GM12878 (cell line): ENCODE measurements around the gene PTPN18. TPM values are rescaled to one million over a fixed set of nuclear protein-coding genes. Genes with fewer than 3 reads are reported as not detected.
A peak's percentile ranks its signal among the peaks of the same experiment; 100 is the strongest.

Experiments
- ATAC-seq: fragments of 200-7000 bp; cut with Tn5 transposase; 3 replicates; pipeline ENCODE4 v1.9.1; 2020; ENCODE audit warnings: mild to moderate bottlenecking, moderate library complexity
- BruUV-seq: library from RNA; stranded (reverse); fragments of 400-500 nt; replicated peaks from 2 replicates; lab custom pipeline; 2021; lab: Mats Ljungman, UMichigan
- CTCF ChIA-PET: fragments of 300-600 bp; sonication (Branson Sonifier 250); formaldehyde crosslinking; extraction: SDS; loops from one replicate; lab custom pipeline; 2021; ENCODE audit warnings: inconsistent platforms; lab: Yijun Ruan, JAX
- POLR2A ChIA-PET: fragments of 350-600 bp; formaldehyde crosslinking; extraction: SDS; loops from one replicate; lab custom pipeline; 2021; ENCODE audit warnings: inconsistent platforms; lab: Charles Lee
- RAD21 ChIA-PET: fragments of 300-600 bp; sonication (Branson Sonifier 250); formaldehyde crosslinking; loops from one replicate; lab custom pipeline; 2023; ENCODE audit warnings: antibody characterized with exemption; ENCODE audit not compliant: unreplicated experiment; lab: Charles Lee
- SMC1A ChIA-PET: fragments of 300-600 bp; sonication (Branson Sonifier 250); formaldehyde crosslinking; loops from one replicate; lab custom pipeline; 2023; ENCODE audit not compliant: unreplicated experiment, uncharacterized antibody; lab: Charles Lee
- DNase-seq: peaks from one replicate; pipeline ENCODE4 v3.0.0-alpha.2; 2011; ENCODE audit warnings: low read depth, low spot score
- FAIRE-seq: peaks from 3 replicates; lab custom pipeline; 2011; peaks lifted over from hg19 to GRCh38; lab: Jason Lieb, UNC
- H2AFZ ChIP-seq: 2 replicates; pipeline ENCODE4 v1.6.0; 2011; ENCODE audit warnings: low read depth, low read length, control low read depth; ENCODE audit not compliant: control insufficient read depth
- H3K27ac ChIP-seq: 2 replicates; pipeline ENCODE4 v1.5.1; 2011; ENCODE audit warnings: control low read depth; ENCODE audit not compliant: control insufficient read depth, insufficient read depth
- H3K27me3 ChIP-seq, 2 experiments: replicated peaks in 1 of 2; 2 replicates each; pipeline versions ENCODE4 v1.6.0 to v1.6.1; 2011; ENCODE audit warnings: low read length in 1 of 2; ENCODE audit not compliant: control insufficient read depth in 2 of 2, insufficient read depth in 2 of 2
- H3K36me3 ChIP-seq, 2 experiments: 2 replicates each; pipeline ENCODE4 v1.5.1; 2011; ENCODE audit warnings: low read length in 1 of 2; ENCODE audit not compliant: control insufficient read depth in 2 of 2, insufficient read depth in 2 of 2
- H3K4me1 ChIP-seq: 2 replicates; pipeline ENCODE4 v1.6.1; 2011; ENCODE audit warnings: mild to moderate bottlenecking, low read length, moderate library complexity, mixed read lengths; ENCODE audit not compliant: control insufficient read depth, insufficient read depth
- H3K4me2 ChIP-seq: 2 replicates; pipeline ENCODE4 v1.6.0; 2011; ENCODE audit warnings: control low read depth; ENCODE audit not compliant: control insufficient read depth, insufficient read depth
- H3K4me3 ChIP-seq: fragments of 200-600 bp; sonication (generic); 2 replicates; pipeline ENCODE4 v1.5.1; 2016
- H3K79me2 ChIP-seq: 2 replicates; pipeline ENCODE4 v1.6.0; 2011; ENCODE audit warnings: low read length; ENCODE audit not compliant: control insufficient read depth, insufficient read depth
- H3K9ac ChIP-seq: 2 replicates; pipeline ENCODE4 v1.8.0; 2011; ENCODE audit warnings: low read length, control low read depth, mixed read lengths; ENCODE audit not compliant: control insufficient read depth, insufficient read depth
- H3K9me3 ChIP-seq: replicated peaks from 3 replicates; pipeline ENCODE4 v1.5.1; 2011; ENCODE audit warnings: mild to moderate bottlenecking, low read length; ENCODE audit not compliant: control insufficient read depth, insufficient read depth
- H4K20me1 ChIP-seq: 2 replicates; pipeline ENCODE4 v1.6.0; 2011; ENCODE audit not compliant: control insufficient read depth, insufficient read depth
- BACH1 ChIP-seq: fragments of 450-650 bp; IDR thresholded peaks from 2 replicates; pipeline ENCODE4 v1.6.1; 2017; ENCODE audit warnings: mild to moderate bottlenecking, borderline replicate concordance
- BCL11A ChIP-seq: IDR thresholded peaks from 2 replicates; pipeline ENCODE4 v1.6.1; 2011; ENCODE audit warnings: low read depth, low read length
- BHLHE40 ChIP-seq, 2 experiments: fragments of 450-650 bp in 1 of 2; IDR thresholded peaks; 2 replicates each; pipeline ENCODE4 v1.6.1; 2011 to 2017; ENCODE audit warnings: low read depth in 2 of 2, borderline replicate concordance in 1 of 2, improper control_type of control experiment in 1 of 2, low read length in 1 of 2, mild to moderate bottlenecking in 1 of 2
- CHD1 ChIP-seq: IDR thresholded peaks from 2 replicates; pipeline ENCODE4 v1.6.1; 2012; ENCODE audit warnings: low read depth, low read length, improper control_type of control experiment
- E2F8 ChIP-seq: fragments of 450-650 bp; IDR thresholded peaks from 2 replicates; pipeline ENCODE4 v1.6.1; 2018; ENCODE audit warnings: mild to moderate bottlenecking, low read depth, moderate library complexity; ENCODE audit not compliant: partially characterized antibody
- MEF2B ChIP-seq: fragments of 450-650 bp; IDR thresholded peaks from 2 replicates; pipeline ENCODE4 v1.6.1; 2018; ENCODE audit warnings: mild to moderate bottlenecking, moderate library complexity; ENCODE audit not compliant: partially characterized antibody, poor library complexity, severe bottlenecking
- PKNOX1 ChIP-seq: fragments of 450-650 bp; IDR thresholded peaks from 2 replicates; pipeline ENCODE4 v1.6.1; 2016; ENCODE audit warnings: mild to moderate bottlenecking
- REST ChIP-seq: IDR thresholded peaks from 2 replicates; pipeline ENCODE4 v1.6.1; 2012; ENCODE audit warnings: mild to moderate bottlenecking, low read depth, low read length
- SMARCA5 ChIP-seq: fragments of 450-650 bp; IDR thresholded peaks from 2 replicates; pipeline ENCODE4 v1.6.1; 2017; ENCODE audit warnings: mild to moderate bottlenecking
- SMC3 ChIP-seq: IDR thresholded peaks from 2 replicates; pipeline ENCODE4 v1.6.1; 2011; ENCODE audit warnings: low read length, improper control_type of control experiment, borderline replicate concordance
- SUPT20H ChIP-seq: IDR thresholded peaks from 2 replicates; pipeline ENCODE4 v1.6.1; 2011; ENCODE audit warnings: low read depth, mild to moderate bottlenecking, low read length, moderate library complexity, borderline replicate concordance; ENCODE audit not compliant: control insufficient read depth
- TAF1 ChIP-seq: IDR thresholded peaks from 2 replicates; pipeline ENCODE4 v1.6.1; 2011; ENCODE audit warnings: mild to moderate bottlenecking, low read depth, low read length, borderline replicate concordance
- TARDBP ChIP-seq: IDR thresholded peaks from 2 replicates; pipeline ENCODE4 v1.6.1; 2016; ENCODE audit warnings: borderline replicate concordance
- YY1 ChIP-seq: IDR thresholded peaks from 2 replicates; pipeline ENCODE4 v1.6.1; 2011; ENCODE audit warnings: low read depth, mild to moderate bottlenecking, low read length
- WGBS: methylation state at CpG from one replicate; pipeline ENCODE4 v1.1.6; 2016; ENCODE audit warnings: low lambda C conversion rate; ENCODE audit not compliant: insufficient replicate concordance, insufficient coverage; ENCODE audit errors: missing lambda C conversion rate; 5-methylcytosine and 5-hydroxymethylcytosine counted together
- in situ Hi-C: fragments of 300-500 bp; cut with MboI; formaldehyde crosslinking; loops from 9 replicates; pipeline ENCODE4 v1.14.3; 2018; ENCODE audit warnings: mixed read lengths
- intact Hi-C: fragments of 100-400 bp; cut with micrococcal nuclease; formaldehyde crosslinking; loops from one replicate; pipeline ENCODE4 v1.14.2; 2022; ENCODE audit not compliant: unreplicated experiment
- polyA plus RNA-seq, 11 experiments: library from polyadenylated mRNA; depleted of rRNA in 4 of 11; unstranded in 6 of 11; stranded (reverse) in 5 of 11; fragments of >200 nt; fragmentation: Nextera tagmentation in 4 of 11; fragmentation: Illumina TruSeq in 1 of 11; extraction: Ambion mirVana in 4 of 11; extraction: Trizol in 1 of 11; gene quantifications; 1 replicate in 1 of 11; 2 replicates in 10 of 11; pipeline versions ENCODE4 v1.2.1 to v1.2.3, GENCODE V29; 2011 to 2016; ENCODE audit warnings: inconsistent platforms in 2 of 11, missing spikeins in 2 of 11, low read depth in 1 of 11
- total RNA-seq, 4 experiments: library from RNA; depleted of rRNA in 3 of 4; stranded (reverse); fragments of >200 nt in 3 of 4; fragmentation: Illumina TruSeq in 1 of 4; extraction: Trizol in 1 of 4; gene quantifications; 2 replicates each; pipeline versions ENCODE4 v1.2.1 to v1.2.3, GENCODE V29; 2013 to 2021

Gene PTPN18
- total and polyA plus RNA-seq, 10 of the 15 experiments (the other 5 are each of a cell fraction or from before 2014, with no cell fraction given): 14.8 to 89.9 (median 43.4) TPM

GRCh38 chr2:130375291-130376266 lies 19.7 kb downstream of the PTPN18 start:
- no peak for DNase-seq
- Histone ChIP-seq H3K27me3 (no peaks in the 10 kb centered on the region), H4K20me1 (no peaks in the 10 kb centered on the region), H2AFZ (no peak overlapping the region), H3K9ac (0 out of 2 replicates have a peak overlapping the region, but pooled peaks have one; percentile 5), H3K9me3 (no peaks in the 10 kb centered on the region), H3K4me3 (peak overlapping the region; percentile 35; the same call in 1 of the 2 replicates), H3K27ac (peak overlapping the region; percentile 79), H3K4me2 (peak overlapping the region; percentile 86), H3K36me3 (peaks cover 0 to 8% of the 10 kb centered on the region in 2 experiments; a peak in 2 of 4 replicates), H3K79me2 (peaks cover 50% of the 10 kb centered on the region), H3K4me1 (peaks cover 52% of the 10 kb centered on the region)
- no TSS peak for BruUV-seq
- CTCF ChIA-PET: interaction anchor here (0.8 to 1.9 kb wide), 5 partner anchors 9 to 42 kb away, joined by 3 to 6 read pairs (median 4); a partner anchor contains a TSS
- in situ Hi-C loops: no loop called here
- intact Hi-C loops: loop anchor here (1.0 to 10.0 kb wide), 2 partner anchors 33 to 49 kb away; partner anchors contain the start of gene IMP4
- WGBS: 94% methylated on average over 19 of the region's 19 CpGs
- SMC1A ChIA-PET: interaction anchor here (0.8 to 4.4 kb wide), 4 partner anchors 10 to 39 kb away, joined by 3 to 25 read pairs (median 5); partner anchors contain the start of gene IMP4
- RAD21 ChIA-PET: interaction anchor here (1.0 to 4.1 kb wide), 2 partner anchors 20 to 33 kb away, joined by 3 to 23 read pairs; partner anchors contain the start of genes IMP4 and PTPN18
- no peak for FAIRE-seq
- no peak for ATAC-seq
- POLR2A ChIA-PET: interaction anchor here (1.6 kb wide), 1 partner anchor 10 kb away, joined by 5 read pairs; no protein-coding TSS in a partner anchor
- TF ChIP-seq CHD1 (no peak), SMC3 (no peak), BCL11A (no peak), MEF2B (no peak), SUPT20H (no peak), REST (no peak), BACH1 (no peak), BHLHE40 (IDR thresholded peaks at IDR 0.05; ENCODE audit: borderline replicate concordance in 1 of 2, low read depth in 2 of 2, low read length in 1 of 2) (no peak), PKNOX1 (no peak), SMARCA5 (no peak), YY1 (no peak), TAF1 (no peak), E2F8 (no peak), TARDBP (no peak)
